ENCODE measurements around the gene MINDY4B. TPM values are rescaled to one million over a fixed set of nuclear protein-coding genes. Genes with fewer than 3 reads are reported as not detected.
"Not testable (repeated sequence)": the region's sequence is repeated elsewhere in the genome, so short reads cannot be mapped to it uniquely, and the experiment has no call there.

MINDY4B gene
- total and polyA plus RNA-seq, 7 experiments from 2014 or later: not detected

DNA sequence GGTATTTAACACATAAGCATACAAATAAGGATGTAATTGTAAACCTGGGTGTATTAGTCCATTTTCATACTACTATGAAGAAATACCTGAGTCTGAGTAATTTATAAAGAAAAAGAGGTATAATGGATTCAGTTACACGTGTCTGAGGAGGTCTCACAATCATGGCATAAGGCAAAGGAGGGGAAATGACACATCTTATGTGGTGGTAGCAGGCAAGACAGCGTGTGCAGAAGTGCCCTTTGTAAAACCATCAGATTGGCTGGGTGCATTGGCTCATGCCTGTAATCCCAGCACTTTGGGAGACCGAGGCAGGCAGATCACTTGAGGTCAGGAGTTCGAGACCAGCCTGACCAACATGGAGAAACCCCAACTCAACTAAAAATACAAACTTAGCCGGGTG lies 41.3 kb downstream of the MINDY4B start:
- H3K27ac Mint-ChIP-seq; H3K36me3 Mint-ChIP-seq; H3K4me3 ChIP-seq (ENCODE audit: low read length); H3K27me3 ChIP-seq (ENCODE audit: control insufficient read depth in 2 of 2, insufficient read depth in 2 of 2, low read length in 2 of 2); ATAC-seq; H3K4me1 ChIP-seq (ENCODE audit: control insufficient read depth in 2 of 2, insufficient read depth in 2 of 2, low read length in 2 of 2); H3K36me3 ChIP-seq (ENCODE audit: control insufficient read depth in 2 of 3, insufficient read depth in 3 of 3, low read length in 3 of 3); H3K9me3 Mint-ChIP-seq; H3K9me3 ChIP-seq (ENCODE audit: control insufficient read depth in 2 of 3, low read length in 3 of 3); H3K4me1 Mint-ChIP-seq; H3K4me3 Mint-ChIP-seq; POLR2A ChIA-PET; DNase-seq; H3K27ac ChIP-seq (ENCODE audit: low read depth, low read length): not testable (repeated sequence)
- CTCF ChIA-PET: interaction anchor here (1.4 to 1.6 kb wide), 2 partner anchors 142 to 158 kb away, joined by 3 to 18 read pairs; no protein-coding TSS in a partner anchor
- H3K27me3 Mint-ChIP-seq: peaks cover 8 to 18% (median 16%) of the 10 kb centered on the region in 5 donors
- intact Hi-C loops (cut with micrococcal nuclease): loop anchor here in 1 of 2 donors (10.0 kb wide), 1 partner anchor 229 kb away; no protein-coding TSS in a partner anchor

- no peak overlapping the region for H3K27ac Mint-ChIP-seq
- ATAC-seq: no peak
- no peak overlapping the region for H3K27ac ChIP-seq (ENCODE audit: low read depth, low read length)
- POLR2A ChIA-PET: no interaction called here
- peaks cover 0 to 3% (median 0%) of the 10 kb centered on the region in 11 donors for H3K9me3 Mint-ChIP-seq
- DNase-seq: no peak
- no peaks in the 10 kb centered on the region for H3K9me3 ChIP-seq (ENCODE audit: control insufficient read depth in 2 of 3, low read length in 3 of 3)
- H3K4me3 ChIP-seq (ENCODE audit: low read length): no peak overlapping the region
- intact Hi-C loops (cut with micrococcal nuclease): loop anchor here in 1 of 2 donors (10.0 kb wide), 1 partner anchor 227 kb away; no protein-coding TSS in a partner anchor
- no peaks in the 10 kb centered on the region for H3K36me3 ChIP-seq (ENCODE audit: control insufficient read depth in 2 of 3, insufficient read depth in 3 of 3, low read length in 3 of 3)
- peaks cover 0 to 7% (median 4%) of the 10 kb centered on the region in 7 donors for H3K4me1 Mint-ChIP-seq
- no peak overlapping the region for H3K4me3 Mint-ChIP-seq
- H3K36me3 Mint-ChIP-seq: no peaks in the 10 kb centered on the region
- H3K4me1 ChIP-seq (ENCODE audit: control insufficient read depth in 2 of 2, insufficient read depth in 2 of 2, low read length in 2 of 2): no peaks in the 10 kb centered on the region
- peaks cover 6 to 20% (median 13%) of the 10 kb centered on the region in 5 donors for H3K27me3 Mint-ChIP-seq
- no peaks in the 10 kb centered on the region for H3K27me3 ChIP-seq (ENCODE audit: control insufficient read depth in 2 of 2, insufficient read depth in 2 of 2, low read length in 2 of 2)
- CTCF ChIA-PET: interaction anchor here (0.8 to 1.4 kb wide), 2 partner anchors 141 to 469 kb away, joined by 3 to 5 read pairs; no protein-coding TSS in a partner anchor
These were observed 43.4 kb downstream of the MINDY4B start for GRCh38 chr3:150861851-150862250.

DNA sequence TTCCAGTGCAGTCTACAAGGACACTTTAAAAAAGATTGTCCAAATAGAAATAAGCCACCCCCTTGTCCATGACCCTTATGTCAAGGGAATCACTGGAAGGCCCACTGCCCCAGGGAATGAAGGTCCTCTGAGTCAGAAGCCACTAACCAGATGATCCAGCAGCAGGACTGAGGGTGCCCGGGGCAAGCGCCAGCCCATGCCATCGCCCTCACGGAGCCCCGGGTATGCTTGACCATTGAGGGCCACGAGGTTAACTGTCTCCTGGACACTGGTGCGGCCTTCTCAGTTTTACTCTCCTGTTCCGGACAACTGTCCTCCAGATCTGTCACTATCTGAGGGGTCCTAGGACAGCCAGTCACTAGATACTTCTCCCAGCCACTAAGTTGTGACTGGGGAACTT lies 47.3 kb downstream of the MINDY4B start:
- CTCF ChIA-PET: not testable (repeated sequence)
- peaks cover 13 to 28% (median 15%) of the 10 kb centered on the region in 5 donors for H3K27me3 Mint-ChIP-seq

DNA sequence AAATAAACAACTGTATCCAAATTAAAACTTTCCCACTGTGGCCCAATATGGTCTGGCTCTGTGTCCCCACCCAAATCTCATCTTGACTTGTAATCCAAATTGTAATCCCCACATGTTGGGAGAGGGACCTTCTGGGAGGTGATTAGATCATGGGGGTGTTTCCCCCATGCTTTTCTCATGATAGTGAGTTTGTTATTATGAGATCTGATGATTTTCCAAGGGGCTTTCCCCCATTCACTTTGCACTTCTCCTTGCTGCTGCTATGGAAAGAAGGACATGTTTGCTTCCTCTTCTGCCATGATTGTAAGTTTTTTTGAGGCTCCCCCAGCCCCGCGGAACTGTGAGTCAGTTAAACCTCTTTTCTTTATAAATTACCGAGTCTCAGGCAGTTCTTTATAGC lies 55.0 kb downstream of the MINDY4B start:
- no peaks in the 10 kb centered on the region for H3K4me1 Mint-ChIP-seq
- ChIA-PET CTCF (no interaction called here), POLR2A (no interaction called here)
- H3K4me3 Mint-ChIP-seq: no peak overlapping the region
- intact Hi-C loops (cut with micrococcal nuclease): no loop called here
- Histone ChIP-seq H3K27ac (ENCODE audit: low read depth, low read length) (no peak overlapping the region), H3K36me3 (ENCODE audit: control insufficient read depth in 2 of 3, insufficient read depth in 3 of 3, low read length in 3 of 3) (no peaks in the 10 kb centered on the region), H3K4me3 (ENCODE audit: low read length) (no peak overlapping the region), H3K4me1 (ENCODE audit: control insufficient read depth in 2 of 2, insufficient read depth in 2 of 2, low read length in 2 of 2) (no peaks in the 10 kb centered on the region), H3K27me3 (ENCODE audit: control insufficient read depth in 2 of 2, insufficient read depth in 2 of 2, low read length in 2 of 2) (no peaks in the 10 kb centered on the region), H3K9me3 (ENCODE audit: control insufficient read depth in 2 of 3, low read length in 3 of 3) (peaks cover 0 to 3% (median 0%) of the 10 kb centered on the region in 3 experiments)
- no peak overlapping the region for H3K27ac Mint-ChIP-seq
- ATAC-seq (no peak), DNase-seq (no peak)
- peaks cover 0 to 25% (median 3%) of the 10 kb centered on the region in 11 donors for H3K9me3 Mint-ChIP-seq
- H3K36me3 Mint-ChIP-seq: no peaks in the 10 kb centered on the region
- H3K27me3 Mint-ChIP-seq: peaks cover 3 to 22% (median 10%) of the 10 kb centered on the region in 5 donors

More for the DNA sequence above, 47.3 kb downstream of the MINDY4B start:
- H3K4me1 ChIP-seq (ENCODE audit: control insufficient read depth in 2 of 2, insufficient read depth in 2 of 2, low read length in 2 of 2); H3K4me3 ChIP-seq (ENCODE audit: low read length); POLR2A ChIA-PET; H3K27me3 ChIP-seq (ENCODE audit: control insufficient read depth in 2 of 2, insufficient read depth in 2 of 2, low read length in 2 of 2); H3K9me3 ChIP-seq (ENCODE audit: control insufficient read depth in 2 of 3, low read length in 3 of 3); ATAC-seq; intact Hi-C loops (cut with micrococcal nuclease); H3K4me1 Mint-ChIP-seq; H3K36me3 ChIP-seq (ENCODE audit: control insufficient read depth in 2 of 3, insufficient read depth in 3 of 3, low read length in 3 of 3); H3K4me3 Mint-ChIP-seq; H3K27ac ChIP-seq (ENCODE audit: low read depth, low read length); H3K9me3 Mint-ChIP-seq; DNase-seq; H3K27ac Mint-ChIP-seq; H3K36me3 Mint-ChIP-seq: not testable (repeated sequence)

DNA sequence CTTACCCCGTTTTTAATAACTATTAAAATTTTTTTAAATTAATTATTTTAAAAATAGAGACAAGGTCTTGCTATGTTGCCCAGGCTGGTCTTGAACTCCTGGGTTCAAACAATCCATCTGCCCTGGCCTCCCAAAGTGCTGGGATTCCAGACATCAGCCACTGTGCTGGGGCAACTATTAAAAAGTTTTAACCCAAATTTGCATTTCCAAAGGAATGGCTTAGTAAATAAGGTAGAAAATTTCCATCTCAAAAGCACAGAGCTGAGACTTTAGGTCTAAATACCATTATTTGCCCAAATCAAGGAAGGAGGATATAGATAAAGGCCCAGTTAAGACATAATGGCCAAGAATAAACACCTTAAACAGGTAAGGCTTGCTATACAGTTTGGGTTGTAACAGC lies 56.4 kb downstream of the MINDY4B start:
- peaks cover 0 to 23% (median 0%) of the 10 kb centered on the region in 5 donors for H3K27me3 Mint-ChIP-seq
- DNase-seq (no peak), ATAC-seq (no peak)
- no peak overlapping the region for H3K27ac Mint-ChIP-seq
- H3K27me3 ChIP-seq (ENCODE audit: control insufficient read depth in 2 of 2, insufficient read depth in 2 of 2, low read length in 2 of 2): no peaks in the 10 kb centered on the region
- no peak overlapping the region for H3K4me3 Mint-ChIP-seq
- peaks cover 0 to 3% (median 0%) of the 10 kb centered on the region in 3 experiments for H3K9me3 ChIP-seq (ENCODE audit: control insufficient read depth in 2 of 3, low read length in 3 of 3)
- H3K4me1 ChIP-seq (ENCODE audit: control insufficient read depth in 2 of 2, insufficient read depth in 2 of 2, low read length in 2 of 2): no peaks in the 10 kb centered on the region
- peaks cover 0 to 25% (median 3%) of the 10 kb centered on the region in 11 donors for H3K9me3 Mint-ChIP-seq
- H3K27ac ChIP-seq (ENCODE audit: low read depth, low read length): no peak overlapping the region
- no peaks in the 10 kb centered on the region for H3K4me1 Mint-ChIP-seq
- CTCF ChIA-PET: no interaction called here
- H3K36me3 ChIP-seq (ENCODE audit: control insufficient read depth in 2 of 3, insufficient read depth in 3 of 3, low read length in 3 of 3): no peaks in the 10 kb centered on the region
- no peak overlapping the region for H3K4me3 ChIP-seq (ENCODE audit: low read length)
- H3K36me3 Mint-ChIP-seq: no peaks in the 10 kb centered on the region
- intact Hi-C loops (cut with micrococcal nuclease): no loop called here
- POLR2A ChIA-PET: no interaction called here

GRCh38 chr3:150847433-150847832 lies 57.8 kb downstream of the MINDY4B start:
- Histone ChIP-seq H3K4me1 (ENCODE audit: control insufficient read depth in 2 of 2, insufficient read depth in 2 of 2, low read length in 2 of 2) (no peaks in the 10 kb centered on the region), H3K4me3 (ENCODE audit: low read length) (no peak overlapping the region), H3K27me3 (ENCODE audit: control insufficient read depth in 2 of 2, insufficient read depth in 2 of 2, low read length in 2 of 2) (no peaks in the 10 kb centered on the region), H3K9me3 (ENCODE audit: control insufficient read depth in 2 of 3, low read length in 3 of 3) (peaks cover 0 to 3% (median 0%) of the 10 kb centered on the region in 3 experiments), H3K36me3 (ENCODE audit: control insufficient read depth in 2 of 3, insufficient read depth in 3 of 3, low read length in 3 of 3) (no peaks in the 10 kb centered on the region), H3K27ac (ENCODE audit: low read depth, low read length) (no peak overlapping the region)
- no peak for ATAC-seq
- no peaks in the 10 kb centered on the region for H3K4me1 Mint-ChIP-seq
- no peak overlapping the region for H3K27ac Mint-ChIP-seq
- POLR2A ChIA-PET: no interaction called here
- peaks cover 0 to 25% (median 3%) of the 10 kb centered on the region in 11 donors for H3K9me3 Mint-ChIP-seq
- no peak overlapping the region for H3K4me3 Mint-ChIP-seq
- CTCF ChIA-PET: no interaction called here
- no peak for DNase-seq
- intact Hi-C loops (cut with micrococcal nuclease): no loop called here
- no peaks in the 10 kb centered on the region for H3K36me3 Mint-ChIP-seq
- H3K27me3 Mint-ChIP-seq: peaks cover 11 to 27% (median 12%) of the 10 kb centered on the region in 5 donors

DNA sequence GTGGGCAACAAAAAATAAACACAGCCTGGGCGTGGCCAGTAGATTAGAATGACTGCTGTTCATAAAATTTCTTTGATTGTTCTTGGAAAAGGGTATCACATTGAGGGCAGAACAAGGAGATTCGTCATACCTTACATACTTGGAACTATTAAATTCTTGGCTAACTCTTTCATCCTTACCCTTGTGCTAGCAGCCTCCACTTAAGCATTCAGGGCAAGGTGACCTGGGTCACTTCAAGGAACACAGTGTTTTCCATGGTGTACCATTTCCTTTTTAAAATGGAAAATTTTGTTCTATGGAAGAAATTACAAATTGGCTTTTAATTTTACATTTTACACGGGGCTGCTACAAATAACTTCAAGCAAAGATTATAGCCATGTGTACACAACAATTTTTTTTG lies 60.8 kb downstream of the MINDY4B start:
- CTCF ChIA-PET: no interaction called here
- no peaks in the 10 kb centered on the region for H3K36me3 Mint-ChIP-seq
- POLR2A ChIA-PET: no interaction called here
- intact Hi-C loops (cut with micrococcal nuclease): no loop called here
- no peak overlapping the region for H3K27ac ChIP-seq (ENCODE audit: low read depth, low read length)
- no peak for DNase-seq
- no peak overlapping the region for H3K27ac Mint-ChIP-seq
- H3K36me3 ChIP-seq (ENCODE audit: control insufficient read depth in 2 of 3, insufficient read depth in 3 of 3, low read length in 3 of 3): no peaks in the 10 kb centered on the region
- peaks cover 25 to 39% (median 30%) of the 10 kb centered on the region in 5 donors for H3K27me3 Mint-ChIP-seq
- no peaks in the 10 kb centered on the region for H3K4me1 Mint-ChIP-seq
- no peak overlapping the region for H3K4me3 Mint-ChIP-seq
- H3K9me3 ChIP-seq (ENCODE audit: control insufficient read depth in 2 of 3, low read length in 3 of 3): no peaks in the 10 kb centered on the region
- no peak for ATAC-seq
- no peaks in the 10 kb centered on the region for H3K4me1 ChIP-seq (ENCODE audit: control insufficient read depth in 2 of 2, insufficient read depth in 2 of 2, low read length in 2 of 2)
- no peaks in the 10 kb centered on the region for H3K27me3 ChIP-seq (ENCODE audit: control insufficient read depth in 2 of 2, insufficient read depth in 2 of 2, low read length in 2 of 2)
- no peaks in the 10 kb centered on the region for H3K9me3 Mint-ChIP-seq
- H3K4me3 ChIP-seq (ENCODE audit: low read length): no peak overlapping the region

All from naive thymus-derived CD4-positive, alpha-beta T cell (primary cell).